ENCODE measurements around the gene GALNT7.

GALNT7 gene

GRCh38 chr4:173301518-173302201 lies 133.0 kb downstream of the GALNT7 start:
- Histone ChIP-seq H4K20me1 (ENCODE audit: insufficient read depth) (no peaks in the 10 kb centered on the region), H3K27ac (no peak overlapping the region), H3K36me3 (ENCODE audit: insufficient read depth) (peaks cover 2% of the 10 kb centered on the region; the same call in 1 of the 2 replicates), H3K4me2 (no peak overlapping the region), H3K4me1 (ENCODE audit: low read depth, poor library complexity, severe bottlenecking) (peaks cover 10% of the 10 kb centered on the region), H3K4me3 (IDR thresholded peaks at IDR 0.05; ENCODE audit: insufficient read depth, low read depth, low read length) (no peak overlapping the region), H3K79me2 (ENCODE audit: insufficient read depth, low read depth) (no peaks in the 10 kb centered on the region), H3K9ac (no peak overlapping the region), H2AFZ (ENCODE audit: low read depth) (no peak overlapping the region), H3K27me3 (ENCODE audit: insufficient read depth, low read depth) (no peaks in the 10 kb centered on the region)
- peak; percentile 94 for TF ChIP-seq CTCF (conservative IDR thresholded peaks at IDR 0.05; ENCODE audit: low read depth, low read length)

GRCh38 chr4:173307778-173308177 lies 139.2 kb downstream of the GALNT7 start:
- H3K4me1 ChIP-seq (ENCODE audit: low read depth, poor library complexity, severe bottlenecking), result no peaks in the 10 kb centered on the region
- H3K27me3 ChIP-seq (ENCODE audit: insufficient read depth, low read depth), result no peaks in the 10 kb centered on the region
- no peak overlapping the region for H3K4me2 ChIP-seq
- H4K20me1 ChIP-seq (ENCODE audit: insufficient read depth), result no peaks in the 10 kb centered on the region
- TF ChIP-seq CTCF (conservative IDR thresholded peaks at IDR 0.05; ENCODE audit: low read depth, low read length), result no peak
- no peaks in the 10 kb centered on the region for H3K79me2 ChIP-seq (ENCODE audit: insufficient read depth, low read depth)
- H3K36me3 ChIP-seq (ENCODE audit: insufficient read depth), result peaks cover 2% of the 10 kb centered on the region; the same call in 1 of the 2 replicates
- no peak overlapping the region for H2AFZ ChIP-seq (ENCODE audit: low read depth)
- no peak overlapping the region for H3K9ac ChIP-seq
- H3K27ac ChIP-seq, result no peak overlapping the region
- no peak overlapping the region for H3K4me3 ChIP-seq (IDR thresholded peaks at IDR 0.05; ENCODE audit: insufficient read depth, low read depth, low read length)

GRCh38 chr4:173311368-173311767 lies 142.8 kb downstream of the GALNT7 start:
- no peak overlapping the region for H3K27ac ChIP-seq
- H2AFZ ChIP-seq (ENCODE audit: low read depth), result no peak overlapping the region
- no peak overlapping the region for H3K9ac ChIP-seq
- no peak for TF ChIP-seq CTCF (conservative IDR thresholded peaks at IDR 0.05; ENCODE audit: low read depth, low read length)
- H3K27me3 ChIP-seq (ENCODE audit: insufficient read depth, low read depth), result no peaks in the 10 kb centered on the region
- no peaks in the 10 kb centered on the region for H3K36me3 ChIP-seq (ENCODE audit: insufficient read depth)
- no peaks in the 10 kb centered on the region for H3K4me1 ChIP-seq (ENCODE audit: low read depth, poor library complexity, severe bottlenecking)
- H3K79me2 ChIP-seq (ENCODE audit: insufficient read depth, low read depth), result no peaks in the 10 kb centered on the region
- no peaks in the 10 kb centered on the region for H4K20me1 ChIP-seq (ENCODE audit: insufficient read depth)
- H3K4me3 ChIP-seq (IDR thresholded peaks at IDR 0.05; ENCODE audit: insufficient read depth, low read depth, low read length), result no peak overlapping the region
- H3K4me2 ChIP-seq, result no peak overlapping the region

GRCh38 chr4:173314715-173315114 lies 146.1 kb downstream of the GALNT7 start:
- H2AFZ ChIP-seq (ENCODE audit: low read depth), result no peak overlapping the region
- H3K4me3 ChIP-seq (IDR thresholded peaks at IDR 0.05; ENCODE audit: insufficient read depth, low read depth, low read length), result no peak overlapping the region
- no peak for TF ChIP-seq CTCF (conservative IDR thresholded peaks at IDR 0.05; ENCODE audit: low read depth, low read length)
- H3K27ac ChIP-seq, result no peak overlapping the region
- no peak overlapping the region for H3K9ac ChIP-seq
- H3K4me1 ChIP-seq (ENCODE audit: low read depth, poor library complexity, severe bottlenecking), result peaks cover 13% of the 10 kb centered on the region
- H3K4me2 ChIP-seq, result no peak overlapping the region
- no peaks in the 10 kb centered on the region for H3K79me2 ChIP-seq (ENCODE audit: insufficient read depth, low read depth)
- no peaks in the 10 kb centered on the region for H3K36me3 ChIP-seq (ENCODE audit: insufficient read depth)
- H3K27me3 ChIP-seq (ENCODE audit: insufficient read depth, low read depth), result no peaks in the 10 kb centered on the region
- no peaks in the 10 kb centered on the region for H4K20me1 ChIP-seq (ENCODE audit: insufficient read depth)

Measured in KMS-11 (cell line).